HG02884 (cell line): ENCODE results near the gene TARBP2.

Experiments used
- ATAC-seq: cut with Tn5 transposase; IDR thresholded peaks from one replicate; pipeline ENCODE4 v1.9.1; 2021; ENCODE audit warnings: mild to moderate bottlenecking, moderate library complexity; ENCODE audit not compliant: unreplicated experiment

TARBP2 gene

DNA sequence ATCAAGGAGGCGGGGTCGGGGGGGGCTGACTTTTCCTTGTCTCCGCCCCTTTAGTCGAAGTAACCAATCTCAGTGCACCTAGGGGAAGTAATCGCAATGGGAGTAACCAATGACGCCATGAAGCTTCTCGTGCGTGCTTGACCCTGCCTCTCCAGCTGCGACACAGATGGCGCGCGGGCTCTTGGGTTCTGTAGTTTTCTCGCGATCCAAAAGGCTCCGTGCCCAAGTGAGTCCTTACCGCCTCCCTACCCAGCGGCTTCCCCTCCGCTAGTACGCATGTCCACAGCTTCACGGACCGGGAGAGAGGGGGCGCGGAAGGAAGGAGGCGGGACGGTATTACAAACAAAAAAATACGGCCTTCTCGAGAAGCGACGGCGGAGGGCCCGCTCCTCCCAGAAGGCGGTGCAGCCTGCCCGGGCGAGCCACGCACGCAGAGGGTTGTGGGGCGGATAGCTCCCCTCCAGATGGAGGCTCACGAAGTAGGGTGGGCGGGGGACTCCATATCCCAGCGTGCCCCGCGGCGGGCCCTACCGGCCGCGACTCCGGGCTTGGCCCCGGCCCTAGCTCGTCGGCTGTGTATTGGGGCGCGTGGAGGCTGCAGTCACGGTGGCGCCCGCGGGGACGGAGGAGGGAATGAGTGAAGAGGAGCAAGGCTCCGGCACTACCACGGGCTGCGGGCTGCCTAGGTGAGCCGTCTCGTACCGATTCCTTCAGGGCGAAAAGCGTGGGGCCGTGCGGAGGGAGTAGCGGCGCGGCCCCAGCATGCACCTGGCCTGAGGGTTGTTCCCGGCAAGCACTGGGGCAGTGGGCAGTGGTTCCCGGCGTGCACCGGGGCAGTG lies at the start of gene TARBP2:
TSS of gene TARBP2 (plus strand) at position 508 of the 839 bp plus-strand sequence. CDS start at position 634, 126 bp downstream.
- ATAC-seq = peak; percentile 62

GRCh38 chr12:53451661-53452158 lies 49.4 kb upstream of the TARBP2 start, which contains the start of gene PCBP2:
Gene PCBP2, plus strand, starts transcription at chr12:53452102. Its CDS starts 2,699 bp downstream, at chr12:53454801.
- peak; percentile 91 for ATAC-seq

DNA sequence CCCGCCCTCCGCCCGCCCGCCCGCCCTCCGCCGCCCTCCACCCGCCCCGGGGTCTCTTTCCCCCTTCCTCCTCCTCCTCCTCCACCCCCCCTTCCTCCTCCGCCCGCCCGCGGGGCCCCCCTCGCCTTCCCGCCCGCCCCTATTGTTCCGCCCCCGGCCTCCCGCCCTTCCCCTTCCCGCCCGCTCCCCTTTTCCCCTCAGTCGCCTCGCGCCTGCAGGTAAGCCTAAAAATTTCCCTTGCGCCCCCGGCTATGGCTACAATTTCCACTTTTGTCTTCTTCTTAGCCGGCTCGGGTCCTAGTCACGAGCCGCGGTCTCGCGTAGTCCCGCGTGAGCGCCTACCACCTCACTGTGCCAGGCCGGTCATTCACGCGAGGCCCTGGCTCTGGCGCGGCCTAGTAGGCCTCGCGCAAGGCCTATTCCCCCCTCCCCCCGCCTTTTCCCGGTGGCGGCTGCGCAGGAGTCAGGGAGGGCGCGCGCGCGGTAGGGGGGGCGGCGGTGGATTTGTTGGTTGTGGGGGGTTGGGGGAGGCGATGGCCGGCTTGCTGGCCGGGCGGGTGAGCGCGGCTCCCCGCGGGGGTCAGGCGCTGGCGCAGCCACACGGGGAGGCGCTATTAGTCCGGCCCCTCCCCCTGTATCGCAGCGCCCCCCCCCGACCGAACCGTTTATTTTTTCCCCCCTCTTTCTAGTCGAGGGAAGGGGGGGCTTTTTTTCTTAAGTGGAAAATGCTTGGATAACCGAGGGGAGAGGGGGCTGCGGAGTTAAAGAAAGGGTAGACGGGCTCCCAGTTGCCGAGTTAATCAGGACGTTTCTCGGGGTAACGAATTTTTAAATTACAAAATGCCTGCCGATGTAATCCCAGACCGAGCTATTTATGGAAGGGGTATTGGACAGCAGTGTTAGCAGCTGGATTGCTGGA lies 48.7 kb upstream of the TARBP2 start:
- no peak for ATAC-seq

- ATAC-seq = no peak
Observed at GRCh38 chr12:53453953-53454640, 47.0 kb upstream of the TARBP2 start.

DNA sequence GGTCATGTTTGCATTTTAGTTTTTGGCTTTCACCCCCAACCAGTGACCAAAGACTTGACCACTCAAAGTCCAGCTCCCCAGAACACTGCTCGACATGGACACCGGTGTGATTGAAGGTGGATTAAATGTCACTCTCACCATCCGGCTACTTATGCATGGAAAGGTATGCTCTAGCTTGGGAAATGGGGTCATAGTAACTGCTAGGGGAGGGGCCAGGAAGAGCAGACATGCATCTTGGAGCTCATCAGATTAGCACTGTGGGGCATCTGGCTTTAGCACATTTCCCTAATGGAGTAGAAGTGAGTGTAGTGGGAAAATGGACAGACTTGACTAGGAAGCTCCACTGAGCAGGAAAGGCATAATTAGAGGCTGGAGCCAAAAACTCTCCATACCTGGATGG lies 46.4 kb upstream of the TARBP2 start:
- ATAC-seq = no peak

- no peak for ATAC-seq
Observed at GRCh38 chr12:53456654-53457366, 44.3 kb upstream of the TARBP2 start.

- no peak for ATAC-seq
Observed at GRCh38 chr12:53459097-53459496, 42.0 kb upstream of the TARBP2 start.

DNA sequence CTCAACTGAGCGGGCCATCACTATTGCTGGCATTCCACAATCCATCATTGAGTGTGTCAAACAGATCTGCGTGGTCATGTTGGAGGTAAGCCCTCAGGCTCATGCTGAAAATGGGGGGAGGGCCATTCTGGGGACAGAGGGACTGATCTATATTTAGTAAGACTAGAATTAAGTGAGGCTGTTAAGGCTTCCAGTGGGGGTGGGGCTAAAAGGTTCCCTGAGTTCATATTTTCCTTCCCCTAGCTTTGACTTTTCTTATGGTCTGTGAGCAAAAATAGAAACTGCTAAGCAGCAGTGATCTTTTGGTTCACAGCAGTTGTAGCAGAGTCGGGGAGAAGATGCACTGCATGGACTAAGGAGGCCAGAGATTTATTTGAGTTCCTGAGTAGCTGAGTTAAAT lies 40.0 kb upstream of the TARBP2 start:
- ATAC-seq = no peak

GRCh38 chr12:53461591-53461990 lies 39.5 kb upstream of the TARBP2 start:
- no peak for ATAC-seq

- no peak for ATAC-seq
Observed at GRCh38 chr12:53462935-53463334, 38.1 kb upstream of the TARBP2 start.

GRCh38 chr12:53463802-53464560 lies 37.1 kb upstream of the TARBP2 start:
- ATAC-seq = no peak

DNA sequence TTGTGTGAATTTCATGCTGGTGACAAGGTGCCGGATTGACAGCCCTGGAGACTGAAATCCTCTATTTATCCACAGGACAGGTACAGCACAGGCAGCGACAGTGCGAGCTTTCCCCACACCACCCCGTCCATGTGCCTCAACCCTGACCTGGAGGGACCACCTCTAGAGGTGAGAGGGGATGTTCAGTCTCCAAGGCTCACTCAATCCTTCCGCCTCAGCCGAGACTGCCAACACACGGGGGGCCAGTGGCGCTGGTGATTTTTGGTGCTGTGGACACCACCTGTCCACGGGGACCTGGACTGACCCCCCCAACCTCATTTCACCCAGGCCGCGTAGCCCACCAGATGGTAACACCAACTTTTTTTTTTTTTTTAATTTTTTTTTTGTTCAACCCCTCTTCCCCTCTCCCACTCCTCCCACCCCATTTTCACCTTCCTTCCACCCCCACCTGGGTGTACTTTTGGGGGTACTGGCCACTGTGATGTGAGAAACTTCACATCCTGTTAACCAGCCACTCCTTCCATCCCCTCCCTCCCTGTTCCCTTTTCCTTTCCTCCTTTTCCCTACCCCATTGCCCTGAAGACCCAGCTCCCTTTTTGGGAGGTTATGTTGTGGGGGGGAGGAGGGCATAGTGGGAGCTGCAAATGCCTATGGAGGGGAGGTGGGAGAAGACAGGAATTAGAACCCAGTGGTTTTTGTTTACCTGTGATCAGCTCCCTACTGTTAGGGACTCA lies 36.2 kb upstream of the TARBP2 start:
- ATAC-seq = no peak

DNA sequence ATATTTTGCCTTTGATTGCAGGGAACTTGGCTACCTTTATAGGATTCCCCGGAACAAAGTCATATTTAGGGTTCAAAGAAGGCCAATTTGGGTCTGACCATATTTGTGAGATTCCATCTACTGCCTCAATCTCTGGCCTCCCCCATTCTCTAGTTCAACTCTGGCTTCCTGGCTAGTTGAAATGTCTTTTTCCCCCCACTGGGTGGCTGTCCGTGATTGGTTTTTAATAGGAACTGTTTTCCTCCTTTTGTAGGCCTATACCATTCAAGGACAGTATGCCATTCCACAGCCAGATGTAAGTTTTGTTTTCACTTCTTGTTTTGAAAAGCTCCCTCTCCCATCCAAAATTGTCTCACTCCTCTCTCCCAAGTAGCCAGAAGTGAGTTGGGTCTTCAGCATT lies 35.4 kb upstream of the TARBP2 start:
- ATAC-seq = no peak

DNA sequence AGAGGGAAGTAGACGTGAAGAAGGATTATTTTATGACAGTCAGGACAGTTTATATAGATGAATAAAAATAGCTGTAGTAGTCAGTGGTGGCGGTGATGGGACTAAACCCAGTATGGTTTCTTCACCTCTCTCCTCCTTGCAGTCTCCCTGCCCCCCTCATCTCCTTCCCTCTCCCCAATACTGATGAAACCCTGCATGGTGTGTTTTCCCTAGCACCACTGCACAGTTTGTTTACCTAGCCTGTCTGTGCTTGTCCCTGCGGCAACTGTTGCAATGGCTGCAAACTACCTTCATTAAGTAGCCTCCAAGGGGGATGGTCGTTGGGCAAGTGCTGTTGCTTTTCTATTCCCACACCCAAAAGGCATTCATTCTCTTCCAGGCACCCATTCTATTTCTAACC lies 34.4 kb upstream of the TARBP2 start:
- ATAC-seq = no peak

DNA sequence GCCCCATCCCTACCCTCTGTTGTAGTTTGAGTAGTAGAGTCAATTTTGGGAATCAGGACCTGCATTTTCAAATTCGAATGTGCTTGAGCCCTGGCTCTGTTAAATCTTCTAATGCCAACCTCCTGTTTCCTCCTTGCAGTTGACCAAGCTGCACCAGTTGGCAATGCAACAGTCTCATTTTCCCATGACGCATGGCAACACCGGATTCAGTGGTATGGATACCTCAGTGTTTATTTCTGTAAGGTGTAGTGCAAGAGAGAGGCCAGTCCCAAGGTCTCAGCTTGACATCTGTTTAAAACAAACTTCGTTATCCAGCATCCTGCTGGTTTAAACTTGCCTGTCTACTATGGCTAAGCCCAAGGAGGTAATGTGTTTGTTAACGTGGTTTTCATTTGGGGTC lies 34.0 kb upstream of the TARBP2 start:
- no peak for ATAC-seq

- no peak for ATAC-seq
Observed at GRCh38 chr12:53467880-53468279, 33.2 kb upstream of the TARBP2 start.

DNA sequence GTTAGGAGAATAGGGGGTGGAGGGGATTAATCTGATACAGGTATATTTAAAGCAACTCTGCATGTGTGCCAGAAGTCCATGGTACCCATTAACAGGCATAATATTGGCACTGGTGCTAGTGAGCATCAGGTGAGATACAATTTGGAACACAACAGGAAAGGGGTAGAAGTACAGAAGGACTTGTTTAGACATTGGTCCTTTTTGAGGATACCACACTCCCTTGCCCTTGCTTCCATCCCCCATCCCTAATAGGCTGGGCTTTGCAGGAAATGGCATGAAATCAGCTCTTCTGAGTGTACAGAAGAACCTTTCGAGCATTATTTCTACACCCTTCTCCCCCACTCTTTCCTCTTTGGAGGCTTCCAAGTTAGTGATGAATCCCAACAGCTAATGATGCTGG lies 32.8 kb upstream of the TARBP2 start:
- ATAC-seq = no peak

DNA sequence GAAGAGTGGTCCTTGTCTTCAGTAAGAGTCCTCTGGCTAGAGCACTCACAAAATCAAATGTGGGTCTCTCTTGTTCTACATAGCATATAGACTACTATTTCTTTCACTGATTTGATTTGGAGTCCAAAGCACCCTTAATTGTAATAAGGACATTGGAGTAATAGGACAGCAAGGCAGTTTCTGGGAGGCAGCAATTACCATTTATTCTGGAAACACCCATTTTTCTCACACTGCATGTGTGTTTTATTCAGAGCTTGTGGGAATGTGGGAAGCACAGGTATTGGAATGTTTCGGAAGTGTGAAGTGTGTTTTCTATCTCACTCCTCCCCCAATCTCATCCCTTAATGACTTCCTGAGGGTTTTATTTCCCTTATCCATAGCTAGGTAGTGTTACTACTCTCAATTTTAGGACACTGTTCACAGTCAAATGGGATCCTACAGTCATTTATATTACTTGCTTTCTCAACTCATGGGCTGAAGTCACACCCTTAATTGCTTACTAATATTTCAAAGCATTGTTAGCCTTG lies 29.0 kb upstream of the TARBP2 start:
- no peak for ATAC-seq

GRCh38 chr12:53474077-53474476 lies 27.0 kb upstream of the TARBP2 start:
- no peak for ATAC-seq
